Prostate gland (tissue), 2 donors: ENCODE results near the gene FBXL17. TPM values are rescaled to one million over a fixed set of nuclear protein-coding genes. Genes with fewer than 3 reads are reported as not detected.

ENCODE experiments used
- DNase-seq: peaks from one replicate; pipeline ENCODE4 v3.0.0-alpha.2; 2019; ENCODE audit warnings: low spot score
- H3K27ac ChIP-seq, 2 donors: fragments of 200-600 bp; sonication (generic); 2 replicates each; pipeline ENCODE4 v1.5.1; 2017 to 2019
- H3K27me3 ChIP-seq: fragments of 200-600 bp; sonication (generic); replicated peaks from 2 replicates; pipeline ENCODE4 v1.5.1; 2019; ENCODE audit not compliant: insufficient read depth
- H3K36me3 ChIP-seq, 2 donors: fragments of 200-600 bp; sonication (generic); 1 replicate in 1 of 2; 2 replicates in 1 of 2; pipeline versions ENCODE4 v1.5.1 to v1.8.1; 2017 to 2019
- H3K4me1 ChIP-seq: fragments of 200-600 bp; sonication (generic); replicated peaks from 2 replicates; pipeline ENCODE4 v1.5.1; 2019
- H3K4me3 ChIP-seq, 2 donors: fragments of 200-600 bp; sonication (generic); 2 replicates each; pipeline ENCODE4 v1.5.1; 2017 to 2019
- H3K9me3 ChIP-seq: fragments of 200-600 bp; sonication (generic); 2 replicates; pipeline ENCODE4 v1.5.1; 2017
- CTCF ChIP-seq, 4 experiments: fragments of 200-600 bp in 2 of 4; fragments of 450-650 bp in 2 of 4; sonication (generic) in 2 of 4; IDR thresholded peaks; 1 replicate in 3 of 4; 2 replicates in 1 of 4; pipeline ENCODE4 v1.5.1; 2016 to 2019; ENCODE audit warnings: antibody characterized with exemption in 4 of 4, mild to moderate bottlenecking in 2 of 4, moderate library complexity in 2 of 4
- POLR2A ChIP-seq: fragments of 450-650 bp; IDR thresholded peaks from one replicate; pipeline ENCODE4 v1.6.1; 2016; ENCODE audit warnings: antibody characterized with exemption, mild to moderate bottlenecking
- POLR2AphosphoS5 ChIP-seq: sonication (generic); formaldehyde crosslinking; IDR thresholded peaks from one replicate; pipeline ENCODE4 v1.6.1; 2017; ENCODE audit warnings: antibody characterized with exemption
- WGBS: methylation state at CpG from one replicate; pipeline ENCODE4 v1.1.5; 2018; 5-methylcytosine and 5-hydroxymethylcytosine counted together
- intact Hi-C: fragments of 100-400 bp; cut with DNase I; formaldehyde crosslinking; loops from one replicate; pipeline ENCODE4 v1.14.2; 2022
- total RNA-seq, 2 donors: library from RNA; depleted of rRNA; stranded (reverse); fragments of >200 nt; gene quantifications; one replicate each; pipeline ENCODE4 v1.1.0, GENCODE V29; 2016

Gene FBXL17
- total RNA-seq, 2 donors from 2014 or later = 14.8 to 30.4 TPM

- no peak for TF ChIP-seq POLR2AphosphoS5
- WGBS = 68% methylated on average over 3 of the region's 3 CpGs
- Histone ChIP-seq H3K9me3 (no peaks in the 10 kb centered on the region), H3K4me3 (no peak overlapping the region), H3K27me3 (no peaks in the 10 kb centered on the region), H3K4me1 (no peaks in the 10 kb centered on the region), H3K27ac (no peak overlapping the region), H3K36me3 (no peaks in the 10 kb centered on the region)
- DNase-seq = no peak
- intact Hi-C loops = no loop called here
Measured at GRCh38 chr5:107957051-107957450, 424.8 kb downstream of the FBXL17 start.

- Histone ChIP-seq H3K4me1 (no peaks in the 10 kb centered on the region), H3K9me3 (no peaks in the 10 kb centered on the region), H3K36me3 (no peaks in the 10 kb centered on the region), H3K27ac (no peak overlapping the region), H3K4me3 (no peak overlapping the region), H3K27me3 (no peaks in the 10 kb centered on the region)
- TF ChIP-seq POLR2A (no peak), CTCF (IDR thresholded peaks at IDR 0.05) (no peak), POLR2AphosphoS5 (no peak)
- 62% methylated on average over 3 of the region's 3 CpGs for WGBS
- DNase-seq = no peak
- intact Hi-C loops = no loop called here
Measured at GRCh38 chr5:107955321-107955720, 426.6 kb downstream of the FBXL17 start.

GRCh38 chr5:107954254-107954653 lies 427.6 kb downstream of the FBXL17 start:
- H3K27ac ChIP-seq = no peak overlapping the region
- DNase-seq = no peak
- no peaks in the 10 kb centered on the region for H3K9me3 ChIP-seq
- intact Hi-C loops = no loop called here
- H3K4me1 ChIP-seq = no peaks in the 10 kb centered on the region
- no peaks in the 10 kb centered on the region for H3K27me3 ChIP-seq
- no peak overlapping the region for H3K4me3 ChIP-seq
- TF ChIP-seq POLR2A = no peak
- TF ChIP-seq POLR2AphosphoS5 = no peak
- no peak for TF ChIP-seq CTCF (IDR thresholded peaks at IDR 0.05)
- H3K36me3 ChIP-seq = no peaks in the 10 kb centered on the region

- Histone ChIP-seq H3K4me1 (no peaks in the 10 kb centered on the region), H3K36me3 (no peaks in the 10 kb centered on the region), H3K4me3 (no peak overlapping the region), H3K9me3 (no peaks in the 10 kb centered on the region), H3K27me3 (no peaks in the 10 kb centered on the region), H3K27ac (no peak overlapping the region)
- no peak for TF ChIP-seq CTCF (IDR thresholded peaks at IDR 0.05)
- no peak for TF ChIP-seq POLR2A
- no peak for TF ChIP-seq POLR2AphosphoS5
- 59% methylated on average over 4 of the region's 4 CpGs for WGBS
- DNase-seq = no peak
- intact Hi-C loops = no loop called here
Measured at GRCh38 chr5:107952450-107952849, 429.4 kb downstream of the FBXL17 start.

- no peak for DNase-seq
- H3K4me1 ChIP-seq = no peaks in the 10 kb centered on the region
- H3K4me3 ChIP-seq = no peak overlapping the region
- intact Hi-C loops = no loop called here
- H3K27ac ChIP-seq = no peak overlapping the region
- TF ChIP-seq CTCF (IDR thresholded peaks at IDR 0.05) (no peak), POLR2A (no peak), POLR2AphosphoS5 (no peak)
- WGBS = 71% methylated on average over 3 of the region's 3 CpGs
- no peaks in the 10 kb centered on the region for H3K36me3 ChIP-seq
- no peaks in the 10 kb centered on the region for H3K27me3 ChIP-seq
- no peaks in the 10 kb centered on the region for H3K9me3 ChIP-seq
Measured at GRCh38 chr5:107951309-107951708, 430.6 kb downstream of the FBXL17 start.
